Prostate gland (tissue), 2 donors: ENCODE data around the gene HOXB5.

Source experiments
- POLR2A ChIP-seq: fragments of 450-650 bp; IDR thresholded peaks from one replicate; pipeline ENCODE4 v1.6.1; 2016; ENCODE audit warnings: antibody characterized with exemption, mild to moderate bottlenecking
- TF ChIP-seq, protein P1 (sequence below), 4 experiments: fragments of 200-600 bp in 2 of 4; fragments of 450-650 bp in 2 of 4; sonication (generic) in 2 of 4; IDR thresholded peaks; 1 replicate in 3 of 4; 2 replicates in 1 of 4; pipeline ENCODE4 v1.5.1; 2016 to 2019; ENCODE audit warnings: antibody characterized with exemption in 4 of 4, mild to moderate bottlenecking in 2 of 4, moderate library complexity in 2 of 4

DNA sequence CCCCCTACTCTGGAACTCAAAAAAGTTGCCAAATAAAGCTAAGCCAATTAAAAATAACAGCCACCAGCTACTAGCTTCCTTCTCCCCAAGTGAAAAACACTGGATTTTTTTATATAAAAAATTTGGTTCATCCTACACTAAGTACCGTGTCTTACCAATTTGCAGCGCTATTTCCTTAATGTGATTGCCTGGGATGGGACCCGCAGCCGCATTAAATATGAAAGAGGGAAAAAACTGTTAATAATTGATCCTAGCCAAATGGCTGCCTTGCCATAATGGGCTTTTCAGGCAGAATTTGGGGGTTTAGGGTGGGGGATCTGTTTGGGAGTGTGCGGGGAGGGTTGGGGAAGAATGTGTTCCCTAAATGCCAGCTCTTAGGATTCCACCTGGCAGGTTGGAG lies 30.5 kb upstream of the HOXB5 start:
- TF ChIP-seq, protein P1, sequence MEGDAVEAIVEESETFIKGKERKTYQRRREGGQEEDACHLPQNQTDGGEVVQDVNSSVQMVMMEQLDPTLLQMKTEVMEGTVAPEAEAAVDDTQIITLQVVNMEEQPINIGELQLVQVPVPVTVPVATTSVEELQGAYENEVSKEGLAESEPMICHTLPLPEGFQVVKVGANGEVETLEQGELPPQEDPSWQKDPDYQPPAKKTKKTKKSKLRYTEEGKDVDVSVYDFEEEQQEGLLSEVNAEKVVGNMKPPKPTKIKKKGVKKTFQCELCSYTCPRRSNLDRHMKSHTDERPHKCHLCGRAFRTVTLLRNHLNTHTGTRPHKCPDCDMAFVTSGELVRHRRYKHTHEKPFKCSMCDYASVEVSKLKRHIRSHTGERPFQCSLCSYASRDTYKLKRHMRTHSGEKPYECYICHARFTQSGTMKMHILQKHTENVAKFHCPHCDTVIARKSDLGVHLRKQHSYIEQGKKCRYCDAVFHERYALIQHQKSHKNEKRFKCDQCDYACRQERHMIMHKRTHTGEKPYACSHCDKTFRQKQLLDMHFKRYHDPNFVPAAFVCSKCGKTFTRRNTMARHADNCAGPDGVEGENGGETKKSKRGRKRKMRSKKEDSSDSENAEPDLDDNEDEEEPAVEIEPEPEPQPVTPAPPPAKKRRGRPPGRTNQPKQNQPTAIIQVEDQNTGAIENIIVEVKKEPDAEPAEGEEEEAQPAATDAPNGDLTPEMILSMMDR (IDR thresholded peaks at IDR 0.05), result no peak
- no peak for TF ChIP-seq POLR2A
